GM19372 (cell line): ENCODE results near the gene ATP6V0E2.
A peak's percentile ranks its signal among the peaks of the same experiment; 100 is the strongest.

ENCODE experiments used
- ATAC-seq: cut with Tn5 transposase; IDR thresholded peaks from one replicate; pipeline ENCODE4 v1.9.1; 2021; ENCODE audit warnings: mild to moderate bottlenecking, low read depth, moderate library complexity; ENCODE audit not compliant: unreplicated experiment

Gene ATP6V0E2

DNA sequence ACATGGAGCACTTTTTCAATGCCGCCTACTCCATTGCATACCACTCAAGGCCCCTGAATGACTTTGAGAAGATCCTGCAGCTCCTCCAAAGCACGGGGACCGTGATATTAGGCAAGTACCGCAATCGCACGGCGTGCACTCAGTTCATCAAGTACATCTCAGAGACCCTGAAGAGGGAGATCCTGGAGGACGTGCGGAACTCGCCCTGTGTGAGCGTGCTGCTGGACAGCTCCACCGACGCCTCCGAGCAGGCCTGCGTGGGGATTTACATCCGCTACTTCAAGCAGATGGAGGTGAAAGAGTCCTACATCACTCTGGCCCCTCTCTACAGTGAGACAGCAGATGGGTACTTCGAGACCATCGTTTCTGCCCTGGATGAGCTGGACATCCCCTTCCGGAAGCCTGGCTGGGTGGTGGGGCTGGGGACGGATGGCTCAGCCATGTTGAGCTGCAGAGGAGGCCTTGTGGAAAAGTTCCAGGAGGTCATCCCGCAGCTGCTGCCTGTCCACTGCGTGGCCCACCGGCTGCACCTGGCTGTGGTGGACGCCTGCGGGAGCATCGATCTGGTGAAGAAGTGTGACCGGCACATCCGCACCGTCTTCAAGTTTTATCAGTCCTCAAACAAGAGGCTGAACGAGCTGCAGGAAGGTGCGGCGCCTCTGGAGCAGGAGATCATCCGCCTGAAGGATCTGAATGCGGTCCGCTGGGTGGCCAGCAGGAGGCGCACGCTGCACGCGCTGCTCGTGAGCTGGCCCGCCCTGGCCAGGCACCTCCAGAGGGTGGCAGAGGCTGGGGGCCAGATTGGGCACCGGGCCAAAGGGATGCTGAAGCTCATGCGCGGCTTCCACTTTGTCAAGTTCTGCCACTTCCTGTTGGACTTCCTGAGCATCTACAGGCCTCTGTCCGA is 12.7 kb upstream of the ATP6V0E2 start:
- ATAC-seq, result no peak

DNA sequence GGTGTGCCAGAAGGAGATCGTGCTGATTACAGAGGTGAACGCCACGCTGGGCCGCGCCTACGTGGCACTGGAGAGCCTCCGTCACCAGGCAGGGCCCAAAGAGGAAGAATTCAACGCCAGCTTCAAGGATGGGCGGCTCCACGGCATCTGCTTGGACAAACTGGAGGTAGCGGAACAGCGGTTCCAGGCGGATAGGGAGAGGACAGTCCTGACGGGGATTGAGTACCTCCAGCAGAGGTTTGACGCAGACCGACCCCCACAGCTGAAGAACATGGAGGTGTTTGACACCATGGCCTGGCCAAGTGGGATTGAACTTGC is 12.1 kb upstream of the ATP6V0E2 start:
- ATAC-seq, result no peak

- ATAC-seq, result no peak
These were observed 11.6 kb upstream of the ATP6V0E2 start for GRCh38 chr7:149862156-149862555.

DNA sequence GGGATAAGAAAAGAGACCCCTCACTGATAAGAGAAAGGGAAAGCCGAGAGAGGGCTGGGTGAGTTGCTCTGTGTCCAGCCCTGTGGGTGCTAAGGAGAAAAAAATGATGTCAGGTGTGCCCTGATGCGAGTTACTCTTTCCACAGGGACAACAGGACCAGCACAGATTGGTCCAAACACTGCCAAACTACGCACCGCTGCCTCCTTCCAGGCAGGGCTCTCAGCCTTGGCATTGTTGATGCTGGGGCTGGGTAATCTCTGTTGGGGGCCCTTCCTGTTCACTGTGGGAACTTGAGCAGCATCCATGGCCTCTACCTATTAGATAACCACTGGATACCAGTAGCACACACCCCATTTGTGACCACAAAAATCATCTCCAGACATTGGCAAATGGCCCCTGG is 10.3 kb upstream of the ATP6V0E2 start:
- no peak for ATAC-seq

DNA sequence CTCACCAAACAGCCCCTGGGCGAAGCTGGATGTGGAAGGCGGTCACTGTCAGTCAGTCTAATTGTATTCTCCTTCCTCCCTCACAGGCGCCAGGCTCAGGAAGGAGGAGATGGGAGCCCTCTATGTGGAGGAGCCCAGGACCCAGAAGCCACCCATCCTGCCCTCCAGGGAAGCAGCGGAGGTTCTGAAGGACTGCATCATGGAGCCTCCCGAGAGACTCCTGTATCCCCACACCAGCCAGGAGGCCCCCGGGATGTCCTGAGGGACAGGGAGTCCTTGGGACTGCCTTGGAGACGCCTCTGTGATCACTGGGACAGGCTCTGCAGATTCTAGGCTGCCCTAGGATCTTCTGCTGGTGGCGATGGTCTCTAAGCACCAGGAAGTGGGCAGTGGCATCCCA is 9.7 kb upstream of the ATP6V0E2 start:
- no peak for ATAC-seq

DNA sequence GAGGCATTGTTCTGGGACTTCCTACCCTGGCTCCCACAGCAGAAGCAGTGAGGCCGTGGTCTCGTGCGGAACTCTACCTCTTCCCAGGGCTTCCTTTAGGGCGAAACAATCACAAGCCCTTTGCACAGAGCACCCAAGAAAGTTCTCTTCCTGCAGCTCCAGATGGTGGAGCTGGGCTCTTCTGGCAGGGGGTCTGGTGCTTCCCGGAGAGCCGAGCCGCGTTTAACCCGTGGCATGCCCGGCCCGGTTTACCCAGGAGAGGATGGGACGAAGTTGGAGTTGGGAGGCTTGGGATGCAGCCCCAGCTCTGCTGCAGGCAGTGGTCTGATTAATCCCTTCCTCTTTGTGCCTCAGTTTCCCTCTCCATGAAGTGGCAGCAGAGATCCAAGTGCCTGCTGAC is 9.0 kb upstream of the ATP6V0E2 start:
- no peak for ATAC-seq

DNA sequence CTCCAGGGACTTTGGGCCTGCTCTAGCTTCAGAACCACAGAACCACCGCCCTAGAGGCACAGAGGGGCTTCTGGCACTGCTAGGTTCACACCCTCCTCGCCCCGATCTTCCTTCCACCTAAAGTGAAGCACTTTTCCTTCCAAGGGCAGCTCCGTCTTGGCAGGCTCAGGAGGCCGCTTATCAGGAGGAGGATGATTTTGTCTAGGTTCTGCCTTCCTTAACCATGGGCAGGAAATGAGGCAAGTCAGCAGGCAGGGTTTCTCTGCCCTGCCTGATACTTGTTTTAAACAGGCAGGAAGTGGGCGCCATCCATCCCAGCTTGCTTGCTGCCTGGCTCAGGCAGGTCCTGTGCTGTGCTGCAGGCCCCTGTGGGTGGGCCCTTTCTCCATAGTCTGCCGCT is 8.3 kb upstream of the ATP6V0E2 start:
- ATAC-seq, result no peak

- ATAC-seq, result no peak
These were observed 7.5 kb upstream of the ATP6V0E2 start for GRCh38 chr7:149866139-149866778.

DNA sequence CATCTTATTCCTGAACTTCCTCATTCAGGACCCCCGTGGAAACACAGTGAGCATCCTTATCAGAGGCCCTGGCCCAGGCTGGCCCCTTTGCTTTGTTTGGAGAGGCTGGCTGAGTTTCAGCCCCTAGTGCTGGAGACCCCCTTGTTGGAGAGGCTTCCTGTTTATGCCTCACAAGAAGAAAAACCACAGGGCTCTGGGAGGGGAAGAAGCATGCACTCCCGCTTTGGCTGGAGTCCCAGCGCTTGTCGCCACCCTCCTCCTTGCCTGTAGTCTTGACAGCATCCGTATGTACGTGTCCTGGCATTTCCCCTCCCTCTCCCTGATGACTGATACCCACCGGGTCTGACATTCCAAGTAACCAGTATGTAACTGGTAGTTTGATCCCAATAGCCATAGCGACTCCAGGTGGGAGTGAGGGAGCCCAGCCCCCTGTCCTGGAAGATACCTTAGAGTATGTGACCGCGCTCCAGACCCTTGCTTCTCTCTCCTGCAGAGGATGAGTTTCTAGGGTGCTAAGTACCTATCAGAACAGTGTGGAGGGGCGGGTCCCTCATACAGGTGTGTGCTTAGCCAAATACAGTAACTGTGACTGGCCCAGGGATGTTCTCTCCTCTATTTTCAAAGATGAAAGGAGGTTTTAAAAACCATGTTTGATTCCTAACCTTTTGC is 6.9 kb upstream of the ATP6V0E2 start:
- no peak for ATAC-seq

DNA sequence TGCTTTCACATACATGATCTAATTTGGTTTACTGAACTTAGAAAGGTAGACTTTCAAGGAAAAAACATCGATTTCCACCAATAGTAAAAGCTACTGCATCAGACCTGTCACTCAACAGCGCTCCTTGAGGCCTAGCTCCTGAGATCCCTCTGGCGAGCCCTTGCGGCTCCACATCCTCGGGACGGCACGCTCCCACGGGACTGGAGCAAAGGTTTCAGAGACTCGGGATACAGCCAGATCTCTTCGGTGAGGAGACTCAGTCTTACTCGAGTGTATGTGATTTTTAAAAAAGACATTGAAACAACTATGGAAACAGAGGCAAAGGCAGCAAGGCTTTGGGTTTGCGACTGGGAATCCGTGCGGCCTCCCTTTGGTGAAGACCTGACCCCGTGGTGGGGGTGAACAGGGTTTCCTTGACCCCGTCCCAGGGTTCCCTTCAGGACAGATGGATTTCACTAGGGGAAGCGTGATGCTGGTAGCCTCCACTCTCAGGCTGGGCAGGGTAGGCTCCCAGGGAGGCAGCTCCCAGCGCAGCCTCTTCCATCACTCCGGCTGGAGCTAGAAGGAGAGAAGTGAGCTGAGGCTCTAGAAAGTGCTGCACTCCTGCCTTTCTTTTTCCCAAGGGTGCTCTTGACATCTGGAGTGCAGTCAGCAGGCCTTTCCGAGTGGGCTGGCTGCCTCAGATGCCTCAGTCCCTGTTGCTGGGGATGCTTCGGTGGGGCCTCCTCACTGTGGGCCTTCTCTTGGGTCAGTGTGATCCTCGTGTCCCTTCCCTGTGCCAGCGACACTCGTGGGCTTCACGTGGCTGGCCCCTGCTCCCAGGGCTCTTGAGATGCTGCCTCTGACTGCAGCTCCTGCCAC is 5.8 kb upstream of the ATP6V0E2 start:
- ATAC-seq, result no peak

DNA sequence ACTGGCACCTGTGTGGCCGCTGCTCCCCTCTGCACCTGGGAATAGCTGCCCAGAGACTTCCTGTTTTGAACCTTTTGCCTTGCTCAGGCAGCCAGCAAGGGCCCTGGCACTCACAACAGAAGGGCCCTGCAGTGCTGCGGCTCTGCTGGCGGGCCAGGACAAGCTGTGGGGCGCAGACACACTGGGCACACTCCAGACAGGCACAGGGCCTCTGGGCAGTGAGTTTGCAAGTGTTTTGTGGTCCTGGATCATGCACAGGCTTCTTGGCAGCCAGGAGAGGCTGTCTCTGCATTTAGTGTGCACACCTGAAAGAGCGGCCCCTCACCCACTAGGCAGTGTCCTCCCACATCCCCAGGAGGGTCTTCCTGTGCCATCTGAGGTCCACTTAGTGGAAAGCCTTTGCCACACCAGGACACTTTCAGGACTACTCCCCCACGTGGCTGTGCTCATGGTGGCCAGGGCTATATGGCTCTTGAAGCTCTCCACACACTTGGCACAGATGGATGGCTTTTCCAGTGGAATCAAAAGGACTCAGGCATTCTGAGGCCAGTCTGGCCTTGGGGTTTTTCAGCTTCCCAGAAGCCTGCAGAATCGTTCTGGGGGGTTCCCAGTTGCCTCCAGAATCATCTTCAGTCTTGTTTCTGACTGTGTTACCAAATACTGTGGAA is 5.0 kb upstream of the ATP6V0E2 start:
- no peak for ATAC-seq

DNA sequence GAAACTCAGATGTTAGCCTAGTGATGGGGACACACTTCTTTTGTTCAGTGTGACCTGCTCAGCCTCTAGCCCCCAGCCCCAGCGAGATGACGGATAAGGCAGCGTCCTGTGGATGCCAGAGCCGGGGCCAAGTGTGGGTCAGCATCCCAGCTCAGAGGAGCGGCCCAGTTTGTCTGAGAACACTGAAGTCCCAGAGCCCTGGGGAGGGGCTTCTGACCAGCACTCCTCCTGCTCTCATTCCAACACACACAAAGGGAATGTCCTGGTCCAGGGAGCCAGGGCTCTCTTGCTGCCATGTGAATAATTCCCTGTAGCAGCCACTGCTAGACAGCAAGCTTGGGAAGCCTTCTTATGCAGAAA is 4.5 kb upstream of the ATP6V0E2 start:
- ATAC-seq, result no peak

DNA sequence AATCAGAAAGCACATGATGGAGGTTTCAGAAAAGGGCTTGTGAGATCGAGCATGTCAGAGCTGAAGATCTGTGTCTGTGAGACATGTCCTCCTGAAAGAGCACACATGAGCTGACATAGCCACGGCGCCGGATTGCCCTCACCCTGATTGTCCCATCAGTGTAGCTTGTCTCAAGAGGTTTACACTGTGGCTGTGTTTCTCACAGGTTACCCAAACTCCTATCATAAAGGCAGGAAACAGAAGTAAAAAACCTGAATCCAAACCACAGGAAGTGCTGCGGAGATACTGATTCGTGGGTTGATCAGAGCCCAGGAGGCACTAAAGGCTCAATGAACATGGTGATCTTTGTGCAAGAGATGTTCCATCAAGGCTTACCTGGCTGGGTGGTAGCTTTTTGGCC is 3.9 kb upstream of the ATP6V0E2 start:
- no peak for ATAC-seq

- ATAC-seq, result no peak
These were observed 3.5 kb upstream of the ATP6V0E2 start for GRCh38 chr7:149870274-149870673.

- no peak for ATAC-seq
These were observed 2.9 kb upstream of the ATP6V0E2 start for GRCh38 chr7:149870701-149871483.

- ATAC-seq, result no peak
These were observed 2.2 kb upstream of the ATP6V0E2 start for GRCh38 chr7:149871576-149871975.

GRCh38 chr7:149872419-149873073 is 1.2 kb upstream of the ATP6V0E2 start:
- ATAC-seq, result no peak

DNA sequence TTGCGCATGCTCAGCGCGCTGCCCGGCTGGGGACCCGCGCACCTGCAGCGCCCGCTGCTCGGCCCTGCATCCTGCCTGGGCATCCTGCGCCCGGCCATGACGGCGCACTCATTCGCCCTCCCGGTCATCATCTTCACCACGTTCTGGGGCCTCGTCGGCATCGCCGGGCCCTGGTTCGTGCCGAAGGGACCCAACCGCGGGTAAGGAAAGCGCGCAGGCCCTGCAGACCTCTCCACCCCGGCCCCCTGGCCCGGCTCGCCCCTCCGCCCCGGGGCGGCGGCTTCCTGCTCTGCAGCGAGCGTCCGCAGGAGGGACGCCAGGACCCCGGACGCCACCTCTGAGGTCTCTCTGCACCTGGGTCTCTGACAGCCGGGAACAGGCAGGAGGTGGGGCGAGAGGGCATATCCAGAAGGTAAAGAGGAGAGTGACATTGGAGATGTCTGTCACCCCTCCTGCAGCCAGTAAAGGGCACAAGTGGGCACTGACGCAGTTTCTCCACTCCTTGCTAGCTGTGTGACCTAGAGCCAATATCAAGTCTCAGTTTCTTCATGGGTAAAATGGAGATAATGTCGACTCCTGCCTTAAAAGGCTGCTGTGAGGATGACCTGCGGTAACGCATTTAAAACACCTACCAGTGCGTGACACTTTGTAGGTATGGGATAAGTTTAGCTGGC is 338 bp downstream of the ATP6V0E2 start:
- peak; percentile 26 for ATAC-seq
